Measurements from ENCODE around the gene STK39.

Gene STK39

GRCh38 chr2:168024459-168024858, 222.9 kb downstream of the STK39 start:
- Histone ChIP-seq H3K79me1 (ENCODE audit: low read length) (no peaks in the 10 kb centered on the region), H3K36me3 (ENCODE audit: control insufficient read depth, insufficient read depth, low read length) (no peaks in the 10 kb centered on the region), H3K4me1 (ENCODE audit: control insufficient read depth, low read depth, low read length) (no peaks in the 10 kb centered on the region), H2BK5ac (ENCODE audit: low read length) (no peak overlapping the region), H3K4ac (ENCODE audit: low read depth, low read length) (no peak overlapping the region), H2BK120ac (ENCODE audit: low read depth, low read length) (no peak overlapping the region), H2AK5ac (ENCODE audit: low read length) (no peak overlapping the region), H3K27ac (ENCODE audit: low read depth, low read length) (no peak overlapping the region), H4K8ac (ENCODE audit: low read depth, low read length) (no peak overlapping the region), H4K5ac (ENCODE audit: low read length) (no peak overlapping the region), H3K56ac (ENCODE audit: low read length) (no peak overlapping the region), H3K9ac (ENCODE audit: low read length) (no peak overlapping the region), H2BK15ac (replicated peaks; ENCODE audit: low read depth) (no peak overlapping the region), H3K4me3 (ENCODE audit: low read length) (no peak overlapping the region), H3K23ac (ENCODE audit: low read length) (no peak overlapping the region), H3K4me2 (ENCODE audit: low read length) (no peak overlapping the region), H3K79me2 (ENCODE audit: control insufficient read depth, insufficient read depth, low read length) (no peaks in the 10 kb centered on the region), H3K18ac (ENCODE audit: low read length) (no peak overlapping the region), H3K27me3 (ENCODE audit: insufficient read depth, low read length, poor library complexity) (no peaks in the 10 kb centered on the region)
- DNase-seq, result no peak
- no CpG with 5 or more reads among the region's 4 CpGs for WGBS (ENCODE audit: extremely low coverage, insufficient coverage, low lambda C conversion rate)

GRCh38 chr2:168021800-168022587, 225.4 kb downstream of the STK39 start:
- Histone ChIP-seq H3K36me3 (ENCODE audit: control insufficient read depth, insufficient read depth, low read length) (no peaks in the 10 kb centered on the region), H4K5ac (ENCODE audit: low read length) (no peak overlapping the region), H2BK5ac (ENCODE audit: low read length) (no peak overlapping the region), H3K9ac (ENCODE audit: low read length) (no peak overlapping the region), H3K18ac (ENCODE audit: low read length) (no peak overlapping the region), H3K4me1 (ENCODE audit: control insufficient read depth, low read depth, low read length) (no peaks in the 10 kb centered on the region), H2BK120ac (ENCODE audit: low read depth, low read length) (no peak overlapping the region), H3K27ac (ENCODE audit: low read depth, low read length) (no peak overlapping the region), H3K79me1 (ENCODE audit: low read length) (no peaks in the 10 kb centered on the region), H3K4me2 (ENCODE audit: low read length) (no peak overlapping the region), H4K8ac (ENCODE audit: low read depth, low read length) (no peak overlapping the region), H2BK15ac (replicated peaks; ENCODE audit: low read depth) (no peak overlapping the region), H3K27me3 (ENCODE audit: insufficient read depth, low read length, poor library complexity) (no peaks in the 10 kb centered on the region), H3K4ac (ENCODE audit: low read depth, low read length) (no peak overlapping the region), H3K23ac (ENCODE audit: low read length) (no peak overlapping the region), H2AK5ac (ENCODE audit: low read length) (no peak overlapping the region), H3K4me3 (ENCODE audit: low read length) (no peak overlapping the region), H3K79me2 (ENCODE audit: control insufficient read depth, insufficient read depth, low read length) (no peaks in the 10 kb centered on the region), H3K56ac (ENCODE audit: low read length) (no peak overlapping the region)
- DNase-seq, result no peak

- WGBS (ENCODE audit: extremely low coverage, insufficient coverage, low lambda C conversion rate), result no CpG with 5 or more reads among the region's 3 CpGs
- no peak overlapping the region for H3K9ac ChIP-seq (ENCODE audit: low read length)
- H2BK5ac ChIP-seq (ENCODE audit: low read length), result no peak overlapping the region
- no peak for DNase-seq
- no peak overlapping the region for H3K4ac ChIP-seq (ENCODE audit: low read depth, low read length)
- H3K23ac ChIP-seq (ENCODE audit: low read length), result no peak overlapping the region
- no peak overlapping the region for H4K8ac ChIP-seq (ENCODE audit: low read depth, low read length)
- no peaks in the 10 kb centered on the region for H3K79me1 ChIP-seq (ENCODE audit: low read length)
- H3K18ac ChIP-seq (ENCODE audit: low read length), result no peak overlapping the region
- no peak overlapping the region for H2AK5ac ChIP-seq (ENCODE audit: low read length)
- no peaks in the 10 kb centered on the region for H3K79me2 ChIP-seq (ENCODE audit: control insufficient read depth, insufficient read depth, low read length)
- H3K4me3 ChIP-seq (ENCODE audit: low read length), result no peak overlapping the region
- no peak overlapping the region for H3K56ac ChIP-seq (ENCODE audit: low read length)
- H3K4me2 ChIP-seq (ENCODE audit: low read length), result no peak overlapping the region
- H3K27me3 ChIP-seq (ENCODE audit: insufficient read depth, low read length, poor library complexity), result no peaks in the 10 kb centered on the region
- no peak overlapping the region for H2BK120ac ChIP-seq (ENCODE audit: low read depth, low read length)
- H3K36me3 ChIP-seq (ENCODE audit: control insufficient read depth, insufficient read depth, low read length), result no peaks in the 10 kb centered on the region
- no peak overlapping the region for H2BK15ac ChIP-seq (replicated peaks; ENCODE audit: low read depth)
- no peak overlapping the region for H4K5ac ChIP-seq (ENCODE audit: low read length)
- H3K4me1 ChIP-seq (ENCODE audit: control insufficient read depth, low read depth, low read length), result no peaks in the 10 kb centered on the region
- no peak overlapping the region for H3K27ac ChIP-seq (ENCODE audit: low read depth, low read length)
These were observed 232.0 kb downstream of the STK39 start for GRCh38 chr2:168015274-168015953.

- H2AK5ac ChIP-seq (ENCODE audit: low read length), result no peak overlapping the region
- H3K56ac ChIP-seq (ENCODE audit: low read length), result no peak overlapping the region
- H3K18ac ChIP-seq (ENCODE audit: low read length), result no peak overlapping the region
- no peak overlapping the region for H4K8ac ChIP-seq (ENCODE audit: low read depth, low read length)
- H3K9ac ChIP-seq (ENCODE audit: low read length), result no peak overlapping the region
- no peaks in the 10 kb centered on the region for H3K27me3 ChIP-seq (ENCODE audit: insufficient read depth, low read length, poor library complexity)
- no peak overlapping the region for H3K27ac ChIP-seq (ENCODE audit: low read depth, low read length)
- H3K23ac ChIP-seq (ENCODE audit: low read length), result no peak overlapping the region
- H3K79me1 ChIP-seq (ENCODE audit: low read length), result no peaks in the 10 kb centered on the region
- no peak overlapping the region for H2BK120ac ChIP-seq (ENCODE audit: low read depth, low read length)
- no peaks in the 10 kb centered on the region for H3K36me3 ChIP-seq (ENCODE audit: control insufficient read depth, insufficient read depth, low read length)
- no peak for DNase-seq
- no peak overlapping the region for H2BK5ac ChIP-seq (ENCODE audit: low read length)
- no peak overlapping the region for H4K5ac ChIP-seq (ENCODE audit: low read length)
- H3K79me2 ChIP-seq (ENCODE audit: control insufficient read depth, insufficient read depth, low read length), result no peaks in the 10 kb centered on the region
- WGBS (ENCODE audit: extremely low coverage, insufficient coverage, low lambda C conversion rate), result no CpG with 5 or more reads among the region's 1 CpG
- H2BK15ac ChIP-seq (replicated peaks; ENCODE audit: low read depth), result no peak overlapping the region
- no peak overlapping the region for H3K4me2 ChIP-seq (ENCODE audit: low read length)
- H3K4me3 ChIP-seq (ENCODE audit: low read length), result no peak overlapping the region
- H3K4me1 ChIP-seq (ENCODE audit: control insufficient read depth, low read depth, low read length), result peaks cover 3% of the 10 kb centered on the region
- no peak overlapping the region for H3K4ac ChIP-seq (ENCODE audit: low read depth, low read length)
These were observed 237.5 kb downstream of the STK39 start for GRCh38 chr2:168009900-168010299.

GRCh38 chr2:168008646-168009195, 238.7 kb downstream of the STK39 start:
- no peak overlapping the region for H3K23ac ChIP-seq (ENCODE audit: low read length)
- H4K8ac ChIP-seq (ENCODE audit: low read depth, low read length), result no peak overlapping the region
- no peak overlapping the region for H2BK5ac ChIP-seq (ENCODE audit: low read length)
- H3K4me2 ChIP-seq (ENCODE audit: low read length), result no peak overlapping the region
- H3K79me2 ChIP-seq (ENCODE audit: control insufficient read depth, insufficient read depth, low read length), result no peaks in the 10 kb centered on the region
- no peak overlapping the region for H2BK120ac ChIP-seq (ENCODE audit: low read depth, low read length)
- peaks cover 3% of the 10 kb centered on the region for H3K4me1 ChIP-seq (ENCODE audit: control insufficient read depth, low read depth, low read length)
- H4K5ac ChIP-seq (ENCODE audit: low read length), result no peak overlapping the region
- no peak overlapping the region for H3K18ac ChIP-seq (ENCODE audit: low read length)
- no peak overlapping the region for H3K56ac ChIP-seq (ENCODE audit: low read length)
- no peak overlapping the region for H2BK15ac ChIP-seq (replicated peaks; ENCODE audit: low read depth)
- no peaks in the 10 kb centered on the region for H3K79me1 ChIP-seq (ENCODE audit: low read length)
- no peak overlapping the region for H3K9ac ChIP-seq (ENCODE audit: low read length)
- no peak for DNase-seq
- H3K27ac ChIP-seq (ENCODE audit: low read depth, low read length), result no peak overlapping the region
- H3K4ac ChIP-seq (ENCODE audit: low read depth, low read length), result no peak overlapping the region
- no peak overlapping the region for H2AK5ac ChIP-seq (ENCODE audit: low read length)
- no CpG with 5 or more reads among the region's 3 CpGs for WGBS (ENCODE audit: extremely low coverage, insufficient coverage, low lambda C conversion rate)
- no peak overlapping the region for H3K4me3 ChIP-seq (ENCODE audit: low read length)
- no peaks in the 10 kb centered on the region for H3K27me3 ChIP-seq (ENCODE audit: insufficient read depth, low read length, poor library complexity)
- H3K36me3 ChIP-seq (ENCODE audit: control insufficient read depth, insufficient read depth, low read length), result no peaks in the 10 kb centered on the region
